Forelimb muscle (tissue), 1 donor: ENCODE data around the gene HMCES. TPM values are rescaled to one million over a fixed set of nuclear protein-coding genes. Genes with fewer than 3 reads are reported as not detected.

Source experiments
- DNase-seq: peaks from one replicate; pipeline ENCODE4 v3.0.0-alpha.2; 2013; ENCODE audit warnings: low read depth
- polyA plus RNA-seq: library from polyadenylated mRNA; unstranded; fragments of 120-200 nt; gene quantifications from one replicate; pipeline ENCODE4 v1.2.1, GENCODE V29; 2013; ENCODE audit not compliant: insufficient read length

Gene HMCES
- polyA plus RNA-seq, 1 donor = 21.8 TPM

DNA sequence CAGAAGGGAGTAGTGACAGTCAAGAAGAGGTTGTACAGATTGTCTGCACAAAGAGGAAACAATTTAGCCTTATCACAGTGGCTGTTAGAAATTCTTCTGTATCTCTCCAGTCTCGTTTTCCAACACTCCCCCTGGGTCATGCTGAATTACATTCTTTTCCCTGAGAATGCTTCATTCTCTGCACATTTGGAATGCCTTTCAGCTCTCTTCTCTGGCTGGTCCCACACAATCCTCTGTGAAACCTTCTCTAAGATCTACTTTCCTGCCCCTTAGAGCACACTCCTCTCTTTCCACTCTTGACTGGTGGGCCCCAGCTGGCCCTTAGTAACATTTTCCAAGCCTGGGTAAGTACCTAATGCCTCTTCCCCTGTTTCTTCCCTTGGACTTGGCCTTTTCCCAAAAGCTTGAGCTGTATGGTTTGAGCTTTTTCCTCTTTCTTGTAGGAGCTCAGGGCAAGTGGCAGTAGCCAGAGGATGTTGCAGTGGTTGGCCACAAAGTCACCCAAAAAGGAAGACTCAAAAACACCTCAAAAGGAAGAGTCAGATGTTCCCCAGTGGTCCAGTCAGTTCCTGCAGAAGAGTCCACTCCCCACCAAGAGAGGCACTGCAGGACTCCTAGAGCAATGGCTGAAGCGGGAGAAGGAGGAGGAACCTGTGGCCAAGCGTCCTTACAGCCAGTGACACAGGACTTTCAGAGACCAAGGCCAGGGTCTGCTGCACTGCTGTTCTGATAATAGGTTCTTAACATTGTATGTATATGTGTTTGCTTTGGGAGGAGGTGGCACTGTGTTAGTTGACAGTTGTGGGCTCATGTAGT, 25.7 kb downstream of the HMCES start:
- DNase-seq = no peak

DNA sequence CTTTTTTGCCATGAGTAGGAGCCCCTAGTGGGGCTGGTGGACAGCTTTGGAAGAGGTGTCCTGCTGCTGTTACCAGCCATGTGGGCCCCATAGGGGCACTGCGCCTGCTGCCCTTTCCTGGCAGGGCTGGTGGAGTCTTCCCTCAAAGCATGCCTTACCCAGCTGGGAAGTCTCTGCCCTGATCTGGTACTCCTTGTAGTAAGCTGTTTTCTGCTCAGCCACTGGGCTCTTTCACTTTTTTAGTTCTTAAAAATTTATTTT, 26.2 kb downstream of the HMCES start:
- no peak for DNase-seq

DNA sequence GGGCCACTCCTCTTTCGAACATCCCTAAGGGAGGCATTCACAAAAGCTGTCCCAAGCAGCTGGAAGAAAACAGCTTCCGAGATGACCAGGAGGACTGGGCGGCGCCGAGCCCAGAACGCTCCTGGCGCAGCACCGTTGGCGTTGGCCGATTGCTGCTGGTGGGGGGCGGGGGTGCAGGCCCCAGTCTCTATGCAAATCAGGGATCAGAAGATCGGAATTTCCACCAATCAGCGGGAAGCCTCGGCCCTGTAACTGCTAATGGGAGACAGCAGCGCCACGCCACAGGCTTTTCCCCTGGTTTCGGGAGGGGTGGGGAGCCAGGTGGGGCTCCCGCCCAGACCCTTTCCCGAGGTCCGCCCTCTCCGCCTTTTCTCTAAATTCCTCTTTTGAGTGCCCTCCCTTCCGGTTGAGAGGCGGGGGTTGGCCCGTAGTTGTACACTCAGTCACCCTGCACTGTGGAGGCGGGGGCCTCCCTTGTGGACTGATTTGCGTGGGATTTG, 27.0 kb downstream of the HMCES start:
- DNase-seq = no peak

GRCh38 chr3:129308636-129309035, 30.0 kb downstream of the HMCES start:
- no peak for DNase-seq

DNA sequence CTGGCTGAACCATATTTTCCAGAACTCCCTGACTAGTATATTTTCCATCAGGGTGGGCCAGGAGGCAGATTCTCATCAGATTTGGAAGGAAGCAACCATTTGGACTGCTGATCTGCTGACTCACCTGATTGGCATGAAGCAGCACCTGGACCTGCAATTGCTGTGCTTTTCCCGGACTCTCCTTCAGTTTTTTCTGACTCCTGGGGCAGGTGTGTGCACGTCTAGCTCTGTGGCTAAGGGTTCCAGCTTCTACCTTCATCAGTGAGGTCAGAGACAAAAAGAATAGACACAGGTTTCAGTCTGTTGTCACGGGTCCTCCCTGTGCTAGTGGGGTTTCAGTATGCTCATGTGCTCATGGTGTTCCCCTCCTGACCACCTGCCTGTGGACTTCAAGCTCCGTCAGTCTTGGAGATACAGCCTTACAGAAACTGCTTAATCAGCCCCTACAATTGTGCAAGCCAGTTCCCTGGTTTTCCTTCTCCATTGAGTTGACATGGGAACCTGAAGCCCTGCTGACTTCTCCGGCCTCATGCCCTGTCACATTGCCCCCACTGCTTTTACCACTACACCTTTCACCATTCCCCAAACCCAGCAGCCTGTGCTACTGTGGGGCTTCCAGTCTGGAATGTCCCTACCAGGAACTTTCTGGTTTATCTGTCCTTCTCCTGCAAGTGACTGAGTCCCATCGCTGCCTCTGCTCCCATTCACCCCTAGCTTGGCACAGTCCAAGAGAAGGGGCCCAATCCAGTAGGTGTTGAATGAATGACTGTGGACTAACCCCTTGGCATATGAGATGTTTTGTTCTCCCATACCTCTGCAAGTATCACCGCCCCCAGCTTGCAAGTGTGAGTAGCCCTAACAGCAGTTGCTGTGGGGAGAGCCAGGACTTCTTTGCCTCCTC, 31.7 kb downstream of the HMCES start:
- DNase-seq = no peak

- DNase-seq = no peak
Measured at GRCh38 chr3:129311054-129311902, 32.6 kb downstream of the HMCES start.

DNA sequence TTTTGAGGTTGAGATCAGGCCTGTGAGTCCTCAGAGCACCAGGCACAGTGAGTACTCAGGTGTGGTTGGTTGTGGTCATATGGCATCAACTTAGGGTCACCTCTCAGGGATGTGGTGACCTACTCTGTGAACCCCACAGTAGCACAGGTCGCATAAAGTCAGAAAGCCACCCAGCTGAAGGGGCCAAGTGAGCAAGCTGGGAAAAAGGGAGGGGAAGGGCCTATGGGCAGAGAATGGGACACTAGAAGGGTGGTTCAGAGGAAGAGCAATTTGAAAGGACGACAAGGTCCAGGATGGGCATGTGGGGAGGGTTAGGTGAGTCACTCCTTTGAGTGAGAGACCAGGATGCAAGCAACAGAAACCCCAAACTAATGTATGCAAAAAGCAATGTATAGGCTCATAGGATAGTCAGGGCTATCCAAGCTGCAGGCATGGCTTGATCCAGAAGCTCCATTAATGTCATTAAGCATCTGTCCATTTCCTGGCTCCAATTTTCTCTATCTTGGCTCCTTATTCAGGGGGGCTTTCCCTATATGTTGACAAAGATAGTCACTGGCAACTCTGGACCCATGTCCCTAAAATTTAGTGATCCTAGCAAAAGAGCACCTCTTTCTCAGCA, 33.5 kb downstream of the HMCES start:
- DNase-seq = no peak

DNA sequence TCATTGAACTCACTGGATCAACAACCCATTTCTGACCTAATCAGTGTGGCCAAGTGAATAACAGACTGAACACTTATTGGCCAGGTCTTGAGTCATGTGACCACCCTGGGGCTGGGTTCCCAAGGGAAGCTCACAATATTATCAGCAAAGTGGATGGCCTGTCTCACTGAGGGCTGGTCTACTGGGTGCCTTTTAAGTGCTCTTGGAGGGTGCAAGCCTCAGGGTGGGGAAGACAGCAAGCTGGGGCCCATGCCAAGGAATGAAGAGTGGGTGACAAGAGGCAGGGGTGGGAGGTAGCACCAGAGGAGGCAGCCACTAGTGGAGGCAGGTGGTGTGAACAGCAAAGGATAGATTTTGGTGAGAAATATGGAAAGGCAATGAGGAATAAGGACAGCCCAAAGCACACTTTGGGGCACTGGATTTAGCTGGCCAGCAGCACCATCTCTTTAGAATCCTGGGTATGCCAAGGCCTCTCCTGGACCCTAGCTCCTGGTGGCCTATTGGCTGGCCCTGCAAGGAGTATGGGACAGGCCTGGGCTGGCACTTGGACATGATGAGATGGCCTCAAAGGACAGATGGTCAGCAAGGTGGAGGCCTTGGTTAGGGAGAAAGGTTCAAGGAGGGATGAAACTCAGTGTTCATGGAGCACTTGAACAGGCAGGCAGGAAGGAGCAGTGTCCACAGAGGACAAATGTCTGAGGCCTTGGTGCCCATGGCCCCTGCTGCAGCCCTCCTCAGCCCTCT, 34.2 kb downstream of the HMCES start:
- DNase-seq = no peak

DNA sequence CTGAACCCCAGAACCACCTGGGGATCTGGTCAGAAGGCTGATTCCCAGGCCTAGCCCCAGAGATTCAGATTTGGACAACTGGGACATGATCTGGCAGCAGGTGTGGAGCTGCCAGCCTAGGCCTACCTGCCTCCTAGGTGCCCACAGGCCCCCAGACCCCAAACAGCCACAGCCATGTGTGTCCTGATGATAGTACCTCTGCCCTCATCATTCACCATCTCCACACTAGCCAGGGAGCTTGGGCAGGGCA, 34.7 kb downstream of the HMCES start:
- DNase-seq = no peak

DNA sequence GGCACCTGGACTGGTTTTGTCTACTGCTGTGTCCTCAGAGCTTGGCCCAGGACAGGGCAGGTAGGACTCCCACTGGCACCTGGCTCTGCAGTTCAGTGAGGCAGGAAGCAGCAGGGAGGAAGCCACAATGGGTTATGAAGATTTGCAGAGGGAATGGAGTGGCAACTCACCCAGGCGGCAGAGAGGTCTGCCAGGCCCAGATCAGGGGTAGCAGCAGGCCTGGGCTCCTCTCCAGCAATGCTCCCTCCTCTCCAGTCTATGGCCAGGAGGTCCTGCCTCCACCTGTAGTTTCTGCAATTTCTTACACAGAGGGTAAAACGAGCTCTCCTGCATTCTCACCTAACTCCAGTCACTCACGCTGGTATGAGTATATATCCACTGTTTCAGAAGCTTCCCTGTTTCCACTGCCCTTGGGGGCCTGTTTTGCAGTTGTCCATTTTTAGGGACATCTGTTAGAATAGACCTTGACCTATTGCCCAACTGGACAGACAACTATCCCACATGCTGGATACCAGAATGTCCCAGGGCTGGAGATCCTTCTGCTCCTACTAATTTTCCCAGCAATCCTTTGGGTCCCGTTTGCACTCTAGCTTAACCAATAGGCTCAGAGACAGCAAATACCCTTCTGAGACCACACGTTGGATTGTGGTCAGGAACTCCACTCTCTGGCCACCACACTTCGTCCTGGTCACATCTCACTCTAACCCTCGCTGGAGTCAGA, 35.2 kb downstream of the HMCES start:
- DNase-seq = no peak

DNA sequence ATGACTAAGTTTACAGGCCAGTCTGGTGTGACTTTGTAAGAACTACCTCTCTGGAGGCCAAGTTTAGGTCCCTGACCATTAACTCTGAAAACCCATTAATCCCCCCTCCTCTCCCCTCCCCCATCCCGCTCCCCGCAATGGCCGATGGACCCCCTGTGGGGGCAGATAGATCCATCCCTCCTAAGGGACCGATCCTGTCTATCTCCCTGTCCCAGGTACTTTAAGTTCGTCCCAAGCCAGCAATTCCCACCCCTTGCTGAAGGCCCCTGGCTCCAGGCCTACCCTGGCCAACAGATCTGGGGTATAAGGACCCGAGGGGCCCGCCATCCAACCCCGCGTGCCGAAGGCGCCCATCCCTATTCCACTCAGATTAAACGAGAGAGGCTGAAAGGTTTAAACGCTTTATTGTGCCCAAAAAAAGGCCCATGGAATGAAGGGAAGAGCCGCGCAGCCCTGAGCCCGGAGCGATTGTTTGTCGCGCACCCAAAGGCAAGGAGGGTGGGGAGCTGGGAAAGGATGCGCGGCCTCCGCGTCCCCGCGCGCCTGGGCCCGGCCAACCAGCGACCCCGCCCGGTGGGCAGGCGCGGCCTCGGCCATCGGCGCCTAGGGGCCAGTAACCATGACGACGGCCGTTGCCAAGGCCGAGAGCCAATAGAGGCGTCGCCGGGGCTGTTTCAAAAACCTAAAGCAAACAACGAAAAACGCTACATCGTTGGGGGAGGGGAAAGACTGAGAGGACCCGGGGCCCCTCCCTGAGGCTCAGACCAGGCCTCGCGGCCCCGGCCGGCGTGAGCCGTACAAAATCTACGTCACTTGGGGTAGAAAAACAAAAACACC, 35.9 kb downstream of the HMCES start:
- DNase-seq = peak; percentile 78

DNA sequence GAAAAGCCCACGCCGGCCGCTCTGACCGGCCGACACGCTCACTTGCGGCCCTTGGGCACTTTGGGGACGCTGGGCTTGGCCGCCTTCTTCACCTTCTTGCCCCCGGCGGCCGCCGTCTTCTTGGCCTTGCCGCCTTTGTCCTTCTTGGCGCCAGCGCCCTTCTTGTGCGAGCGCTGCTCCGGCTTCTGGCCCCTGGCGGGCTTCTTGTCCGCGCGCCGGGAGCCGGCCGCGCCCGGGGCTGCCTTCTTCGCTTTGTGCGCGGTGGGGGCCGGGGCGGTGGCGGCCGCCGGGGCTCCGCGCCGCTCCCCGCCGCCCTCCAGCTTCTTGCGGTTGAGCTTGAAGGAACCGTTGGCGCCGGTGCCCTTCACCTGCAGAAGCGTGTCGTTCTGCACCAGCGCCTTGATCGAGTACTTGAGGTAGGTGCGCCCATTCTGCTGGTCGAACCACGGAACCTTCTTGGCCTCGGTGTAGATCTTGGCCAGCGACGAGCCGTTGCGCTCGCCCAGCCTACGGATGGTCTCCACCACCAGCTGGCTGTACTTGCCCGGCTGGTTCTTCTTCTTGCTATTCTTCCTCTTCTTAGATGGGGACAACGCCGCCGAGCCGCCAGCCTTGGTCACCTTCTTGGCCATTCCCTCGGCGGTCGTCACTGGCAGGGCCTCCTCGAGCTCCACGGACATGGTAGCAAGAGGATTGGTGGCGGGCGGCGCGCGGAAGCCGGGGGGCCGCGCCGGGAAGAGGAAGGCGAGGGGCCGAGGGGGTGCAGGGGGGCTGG, 36.7 kb downstream of the HMCES start:
- DNase-seq = no peak

GRCh38 chr3:129315998-129316247, 37.3 kb downstream of the HMCES start:
- no peak for DNase-seq

DNA sequence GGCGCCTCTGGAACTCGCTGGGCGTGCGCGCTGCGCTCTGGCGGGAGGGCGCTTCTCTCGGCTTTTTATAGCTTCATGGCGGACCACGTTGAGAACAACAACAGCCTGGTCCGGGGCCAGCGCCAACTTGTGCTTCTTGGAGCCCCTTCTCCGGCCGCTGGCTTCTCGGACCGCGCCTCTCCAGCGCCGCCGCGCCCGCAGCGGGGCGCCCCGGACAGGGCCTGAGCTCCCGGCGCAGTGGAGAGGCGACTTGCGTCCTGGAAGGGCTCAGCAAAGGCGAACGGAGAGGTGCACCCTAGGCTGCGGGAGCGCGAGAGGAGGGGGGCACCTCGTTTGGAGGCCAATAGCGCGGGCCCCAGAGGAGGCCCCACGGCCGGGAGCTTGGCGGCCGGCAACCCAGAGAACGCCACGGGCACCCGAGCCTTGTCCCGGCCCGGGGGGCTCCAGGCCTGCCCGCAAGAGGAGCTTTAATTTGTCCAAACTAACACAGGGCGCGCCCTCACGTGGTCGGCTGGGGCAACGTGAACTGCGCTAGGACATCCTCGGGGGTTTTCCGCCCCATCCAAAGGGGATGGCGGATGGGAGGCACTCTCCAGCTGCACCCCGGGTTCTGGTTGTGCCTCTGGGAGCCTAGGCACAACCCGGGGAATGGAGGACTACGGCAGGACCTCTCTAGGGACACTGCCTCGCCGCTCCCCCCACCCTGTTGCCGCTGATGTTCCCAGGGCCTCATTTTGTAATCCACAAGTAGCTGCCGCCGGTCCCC, 37.8 kb downstream of the HMCES start:
- DNase-seq = no peak

DNA sequence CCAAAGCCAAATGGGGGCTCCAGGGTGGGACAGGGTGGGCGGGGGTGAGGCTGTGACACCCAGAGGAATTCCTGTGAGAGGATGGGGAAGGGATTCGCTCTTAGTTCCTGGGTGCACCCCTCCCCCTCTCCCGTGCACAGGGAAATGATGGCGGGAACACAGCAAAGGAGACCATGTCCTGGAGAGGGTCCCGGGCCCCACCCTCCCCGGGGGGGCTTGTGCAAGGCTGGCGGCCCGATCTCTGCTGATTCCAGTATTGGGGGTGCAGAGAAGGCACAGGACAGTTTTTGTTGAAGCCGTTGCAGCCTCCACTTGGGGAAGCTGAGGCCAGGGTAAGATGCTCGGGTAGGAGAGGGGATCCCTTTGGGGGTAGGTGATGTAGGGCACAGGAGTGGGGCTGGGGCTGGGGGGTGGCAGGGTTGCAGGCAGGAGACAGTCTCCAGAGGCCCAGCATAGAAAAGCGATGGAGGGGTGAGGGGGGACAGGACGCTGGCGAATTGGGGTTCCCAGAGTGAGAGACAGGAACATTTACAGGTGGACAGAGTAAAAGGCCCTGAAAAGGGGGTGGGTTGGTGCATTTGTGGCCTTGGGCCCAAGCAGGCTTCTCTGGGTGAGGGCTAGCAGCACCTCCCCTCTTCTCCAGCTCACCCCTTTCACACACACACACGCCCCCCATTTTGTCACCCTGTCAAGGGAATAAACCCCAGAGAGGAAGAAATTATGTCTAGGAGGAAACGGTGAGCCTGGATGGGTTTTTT, 38.5 kb downstream of the HMCES start:
- DNase-seq = no peak

- DNase-seq = no peak
Measured at GRCh38 chr3:129317848-129318247, 39.2 kb downstream of the HMCES start.

DNA sequence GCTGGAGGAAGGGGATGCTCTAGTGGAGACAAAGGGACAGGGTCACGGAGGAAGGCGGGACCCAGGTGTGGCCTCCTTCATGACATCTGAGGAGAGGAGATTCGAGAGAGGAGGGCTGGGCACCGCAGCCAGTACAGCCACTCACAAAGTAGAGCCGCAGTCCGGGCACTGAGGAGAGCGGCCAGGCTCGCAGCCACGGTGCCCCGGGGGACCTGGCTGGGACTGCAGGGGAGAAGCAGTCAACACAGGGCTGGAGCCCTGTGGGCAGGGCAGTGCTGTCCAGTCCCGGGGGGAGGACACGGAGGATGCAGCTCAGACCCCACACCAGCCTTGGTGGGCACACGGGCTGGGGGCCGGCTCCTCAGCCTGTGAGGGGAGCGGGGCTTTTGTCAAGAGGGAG, 40.3 kb downstream of the HMCES start:
- DNase-seq = no peak

DNA sequence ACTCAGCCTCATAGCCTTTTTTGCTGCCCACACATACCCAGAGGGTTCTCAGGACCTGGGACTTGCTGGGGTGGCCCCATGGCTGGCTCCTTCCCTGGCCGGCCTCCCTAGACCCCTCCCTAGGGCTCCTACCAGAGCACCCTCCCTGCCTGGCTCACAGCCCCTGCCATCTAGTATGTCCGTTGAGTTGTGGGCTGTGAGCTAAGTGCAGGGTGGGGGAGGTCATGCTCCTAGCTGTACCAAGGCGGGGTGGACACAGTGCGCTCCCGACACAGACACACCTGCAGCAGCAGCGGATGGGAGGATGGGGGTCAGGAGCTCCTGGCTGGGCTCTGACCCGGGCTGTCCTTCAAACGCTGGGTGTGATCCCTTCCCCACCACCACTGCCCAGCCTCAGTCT, 41.6 kb downstream of the HMCES start:
- DNase-seq = no peak
